GM10266 (cell line): ENCODE measurements around the gene SWI5.

ENCODE experiments used
- DNase-seq: peaks from one replicate; pipeline ENCODE4 v3.0.0; 2012; ENCODE audit errors: extremely low spot score
- TF ChIP-seq, protein P1 (sequence below): IDR thresholded peaks from 2 replicates; pipeline ENCODE4 v1.5.1; 2012; ENCODE audit warnings: mild to moderate bottlenecking, low read depth; ENCODE audit not compliant: control insufficient read depth, insufficient read depth; ENCODE audit errors: missing control alignments

SWI5 gene

DNA sequence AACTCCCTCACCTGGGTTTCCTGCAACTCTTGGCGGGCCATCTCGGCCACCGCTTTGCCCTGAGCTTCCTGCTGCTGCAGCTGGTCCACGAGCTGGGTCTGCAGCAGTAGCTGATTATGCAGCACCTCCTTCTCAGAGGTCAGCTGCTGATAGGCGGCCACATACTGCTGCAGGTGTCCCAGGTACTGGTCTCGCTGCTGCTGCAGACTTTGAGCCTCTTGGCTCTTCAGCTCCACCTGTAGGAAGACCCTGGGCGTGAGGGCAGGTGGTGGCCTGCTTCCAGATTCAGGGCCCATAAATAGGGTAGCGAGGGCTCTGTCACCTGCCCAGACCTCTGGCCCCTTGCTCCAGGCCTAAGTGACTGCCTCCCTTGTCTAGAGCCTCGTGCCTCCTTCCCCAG lies 16.9 kb upstream of the SWI5 start:
- TF ChIP-seq, protein P1, sequence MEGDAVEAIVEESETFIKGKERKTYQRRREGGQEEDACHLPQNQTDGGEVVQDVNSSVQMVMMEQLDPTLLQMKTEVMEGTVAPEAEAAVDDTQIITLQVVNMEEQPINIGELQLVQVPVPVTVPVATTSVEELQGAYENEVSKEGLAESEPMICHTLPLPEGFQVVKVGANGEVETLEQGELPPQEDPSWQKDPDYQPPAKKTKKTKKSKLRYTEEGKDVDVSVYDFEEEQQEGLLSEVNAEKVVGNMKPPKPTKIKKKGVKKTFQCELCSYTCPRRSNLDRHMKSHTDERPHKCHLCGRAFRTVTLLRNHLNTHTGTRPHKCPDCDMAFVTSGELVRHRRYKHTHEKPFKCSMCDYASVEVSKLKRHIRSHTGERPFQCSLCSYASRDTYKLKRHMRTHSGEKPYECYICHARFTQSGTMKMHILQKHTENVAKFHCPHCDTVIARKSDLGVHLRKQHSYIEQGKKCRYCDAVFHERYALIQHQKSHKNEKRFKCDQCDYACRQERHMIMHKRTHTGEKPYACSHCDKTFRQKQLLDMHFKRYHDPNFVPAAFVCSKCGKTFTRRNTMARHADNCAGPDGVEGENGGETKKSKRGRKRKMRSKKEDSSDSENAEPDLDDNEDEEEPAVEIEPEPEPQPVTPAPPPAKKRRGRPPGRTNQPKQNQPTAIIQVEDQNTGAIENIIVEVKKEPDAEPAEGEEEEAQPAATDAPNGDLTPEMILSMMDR: peak; percentile 12
- no peak for DNase-seq

DNA sequence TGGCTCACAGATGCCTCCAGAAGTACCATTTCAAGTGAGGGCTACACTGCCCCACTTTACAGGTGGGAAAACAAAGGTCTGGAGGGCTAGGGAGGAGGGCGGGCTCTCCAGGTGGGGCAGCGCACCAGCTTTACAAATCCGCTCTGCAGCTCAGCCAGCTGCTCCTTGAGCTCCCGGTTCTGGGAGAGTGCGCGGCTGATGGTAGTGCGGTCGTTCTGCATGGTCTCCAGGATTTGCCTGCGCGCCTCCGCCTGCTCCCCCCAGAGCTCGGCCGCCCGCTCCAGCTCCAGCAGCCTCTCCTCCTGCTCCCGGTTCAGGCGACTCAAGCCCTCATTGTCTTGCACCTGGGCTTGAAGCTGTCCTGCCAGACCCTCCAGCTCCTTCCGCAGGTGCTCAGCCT lies 15.7 kb upstream of the SWI5 start:
- DNase-seq: no peak
- TF ChIP-seq, protein P1: no peak

DNA sequence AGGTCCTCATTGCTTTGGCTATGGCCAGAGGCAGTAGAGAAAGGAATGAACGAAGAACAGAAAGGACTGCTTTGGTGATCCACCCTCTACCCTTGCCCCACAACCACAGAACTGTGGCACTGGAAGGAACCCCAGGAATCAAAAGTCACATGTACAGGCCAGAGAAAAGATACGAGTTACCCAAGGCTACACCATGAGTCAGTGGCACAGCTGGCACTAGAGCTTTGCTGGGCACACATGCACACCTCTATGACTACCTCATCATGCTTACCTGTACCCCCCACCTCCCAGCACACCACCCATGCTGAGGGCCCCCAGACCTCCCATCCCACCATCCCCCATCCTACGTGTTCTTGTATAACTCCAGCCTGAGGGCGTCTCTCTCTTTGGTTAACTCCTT lies 13.4 kb upstream of the SWI5 start:
- DNase-seq: no peak
- TF ChIP-seq, protein P1: no peak

DNA sequence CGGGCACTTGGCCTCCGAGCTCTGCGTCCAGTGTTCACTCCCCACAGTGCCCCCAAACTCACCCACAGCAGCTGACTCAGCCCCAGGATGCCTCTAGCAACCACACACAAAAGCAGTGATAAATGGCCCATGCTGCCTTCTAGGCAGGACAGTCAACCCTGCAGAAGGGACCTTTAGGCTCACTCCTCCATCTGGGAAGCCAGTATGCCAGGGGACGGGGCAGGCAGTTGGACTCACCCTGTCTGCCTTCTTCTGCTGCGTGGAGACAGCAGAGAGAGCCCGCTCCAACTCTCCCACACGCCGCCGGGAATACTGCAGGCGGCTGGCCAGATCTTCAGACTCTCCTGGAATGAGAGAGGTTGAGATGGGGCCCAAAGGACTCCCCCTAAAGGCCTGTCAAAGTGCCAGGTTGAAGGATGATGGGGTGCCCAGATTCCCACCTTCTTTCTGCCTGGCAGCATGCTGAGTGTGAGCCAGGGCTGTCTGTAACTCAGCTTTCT lies 10.7 kb upstream of the SWI5 start:
- no peak for DNase-seq
- TF ChIP-seq, protein P1: no peak

DNA sequence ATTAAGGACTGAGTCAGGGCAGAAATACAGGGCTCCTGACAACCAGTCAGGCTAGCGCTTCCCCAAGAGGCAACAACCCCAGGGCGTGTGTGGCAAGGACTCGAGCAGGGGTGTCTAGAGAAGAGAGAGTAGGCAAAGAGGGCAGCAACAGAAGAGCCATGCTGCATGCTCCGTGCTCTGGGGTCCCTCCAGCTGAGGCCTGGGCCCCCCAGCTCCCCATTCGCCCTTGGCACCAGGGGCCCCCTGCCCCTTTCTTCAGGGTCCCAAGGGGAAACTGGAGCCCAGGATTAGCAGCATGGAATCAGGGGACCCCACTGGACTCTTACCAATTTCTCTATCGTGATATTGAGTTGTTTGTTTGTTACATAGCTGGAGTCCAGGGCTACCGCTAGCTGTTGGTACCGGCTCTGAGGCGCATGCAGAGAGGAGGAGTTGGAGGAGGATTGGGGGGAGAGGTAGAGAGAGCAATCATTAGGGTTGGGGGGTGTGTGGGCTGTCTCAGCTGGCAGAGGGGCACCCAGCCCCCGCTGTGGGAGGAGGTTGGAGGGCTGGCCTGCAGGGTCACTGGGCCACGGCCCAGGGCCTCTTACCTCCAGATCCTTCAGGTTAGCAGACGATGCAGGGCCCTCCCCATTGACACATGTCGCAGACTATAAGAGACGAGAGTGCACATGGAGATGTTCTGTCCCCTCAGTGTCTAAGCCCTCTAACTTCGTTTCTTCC lies 9.0 kb upstream of the SWI5 start:
- TF ChIP-seq, protein P1: no peak
- DNase-seq: no peak

DNA sequence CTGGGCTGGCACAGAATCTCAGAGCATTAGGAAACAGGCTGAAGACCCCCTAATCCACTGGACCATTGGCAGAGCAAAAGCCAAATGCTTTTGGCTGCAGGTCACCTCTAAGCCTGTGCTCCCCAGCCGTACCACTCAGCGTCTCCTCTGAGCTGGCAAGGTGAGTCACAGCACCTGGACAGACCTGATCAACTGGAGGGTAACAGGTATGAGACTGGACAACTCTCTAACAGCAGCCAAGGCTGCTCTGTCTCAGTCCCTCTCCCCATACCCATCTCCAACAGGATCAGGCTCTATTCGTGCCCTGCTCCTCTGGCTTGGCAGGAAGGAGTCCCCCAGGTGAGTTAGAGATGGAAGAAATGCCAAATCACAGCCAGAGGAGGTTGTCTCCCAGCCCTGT lies 5.0 kb upstream of the SWI5 start:
- TF ChIP-seq, protein P1: no peak
- DNase-seq: no peak

DNA sequence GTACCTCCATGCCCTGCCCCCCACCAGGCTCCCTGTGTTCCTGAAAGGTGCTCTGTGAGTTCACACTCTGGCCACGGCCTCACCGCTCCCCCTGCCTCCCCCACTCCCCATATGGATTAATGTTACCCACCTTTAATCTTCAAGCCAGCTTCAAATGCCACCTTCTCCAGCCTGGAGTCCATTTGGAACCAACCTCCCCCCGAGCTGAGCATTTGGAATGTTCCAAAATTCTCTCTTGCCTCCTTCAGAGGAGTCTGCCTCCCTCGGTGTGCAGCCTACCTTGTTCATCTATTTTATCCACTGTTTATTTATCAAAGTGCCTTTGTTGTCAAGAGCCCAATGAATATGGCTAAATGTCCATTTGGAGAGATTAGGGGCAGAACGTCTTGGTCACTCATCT lies 4.6 kb upstream of the SWI5 start:
- DNase-seq: no peak
- TF ChIP-seq, protein P1: no peak
